HepG2 (cell line): Measurements from ENCODE around the gene C1QTNF1. TPM values are rescaled to one million over a fixed set of nuclear protein-coding genes. Genes with fewer than 3 reads are reported as not detected.

ENCODE experiments used
- BRCA1 ChIP-seq: sonication (generic); formaldehyde crosslinking; IDR thresholded peaks from 2 replicates; pipeline ENCODE4 v1.4.0; 2020; ENCODE audit warnings: missing genetic modification reagents
- DNMT1 ChIP-seq: sonication (generic); formaldehyde crosslinking; IDR thresholded peaks from 2 replicates; pipeline ENCODE4 v1.5.1; 2020; ENCODE audit warnings: mild to moderate bottlenecking, missing genetic modification reagents
- ETS1 ChIP-seq: sonication (generic); formaldehyde crosslinking; IDR thresholded peaks from 2 replicates; pipeline ENCODE4 v1.4.0; 2020; ENCODE audit warnings: missing genetic modification reagents
- HIVEP1 ChIP-seq: sonication (generic); formaldehyde crosslinking; IDR thresholded peaks from 2 replicates; pipeline ENCODE4 v1.4.0; 2020; ENCODE audit warnings: mild to moderate bottlenecking, missing genetic modification reagents
- NFAT5 ChIP-seq: sonication (generic); formaldehyde crosslinking; IDR thresholded peaks from 2 replicates; pipeline ENCODE4 v1.4.0; 2020; ENCODE audit warnings: missing genetic modification reagents
- NR1H2 ChIP-seq: sonication (generic); formaldehyde crosslinking; IDR thresholded peaks from 2 replicates; pipeline ENCODE4 v1.8.1; 2022; ENCODE audit warnings: low read depth, missing genetic modification reagents, borderline replicate concordance
- SNAI1 ChIP-seq: sonication (generic); formaldehyde crosslinking; IDR thresholded peaks from 2 replicates; pipeline ENCODE4 v1.5.0; 2020; ENCODE audit warnings: mild to moderate bottlenecking, missing genetic modification reagents, borderline replicate concordance
- ZBTB8A ChIP-seq: sonication (generic); formaldehyde crosslinking; IDR thresholded peaks from 2 replicates; pipeline ENCODE4 v1.4.0; 2020; ENCODE audit warnings: mild to moderate bottlenecking, low read depth, missing genetic modification reagents, borderline replicate concordance
- ZNF264 ChIP-seq: sonication (generic); formaldehyde crosslinking; IDR thresholded peaks from 2 replicates; pipeline ENCODE4 v1.4.0; 2020; ENCODE audit warnings: missing genetic modification reagents
- ZNF326 ChIP-seq: sonication (generic); formaldehyde crosslinking; IDR thresholded peaks from 2 replicates; pipeline ENCODE4 v1.4.0; 2020; ENCODE audit warnings: missing genetic modification reagents, borderline replicate concordance
- ZNF530 ChIP-seq: sonication (generic); formaldehyde crosslinking; IDR thresholded peaks from 2 replicates; pipeline ENCODE4 v1.5.0; 2020; ENCODE audit warnings: low read depth, mild to moderate bottlenecking, missing genetic modification reagents
- ZNF615 ChIP-seq: sonication (generic); formaldehyde crosslinking; IDR thresholded peaks from 2 replicates; pipeline ENCODE4 v1.5.0; 2020; ENCODE audit warnings: mild to moderate bottlenecking, missing genetic modification reagents, borderline replicate concordance
- ZSCAN20 ChIP-seq: sonication (generic); formaldehyde crosslinking; IDR thresholded peaks from 2 replicates; pipeline ENCODE4 v1.4.0; 2020; ENCODE audit warnings: missing genetic modification reagents, mild to moderate bottlenecking, borderline replicate concordance
- polyA plus RNA-seq, 8 experiments: library from polyadenylated mRNA; depleted of rRNA in 3 of 8; stranded (reverse) in 7 of 8; unstranded in 1 of 8; fragments of >200 nt; fragmentation: Illumina TruSeq in 4 of 8; extraction: Trizol in 4 of 8; gene quantifications; 2 replicates each; pipeline versions ENCODE4 v1.2.1 to v1.2.3, GENCODE V29; 2011 to 2016; ENCODE audit warnings: low read depth in 4 of 8, missing spikeins in 1 of 8, mixed read lengths in 1 of 8; ENCODE audit not compliant: insufficient read depth in 1 of 8
- total RNA-seq, 5 experiments: library from RNA; depleted of rRNA; stranded (reverse); fragments of >200 nt; fragmentation: Illumina TruSeq; extraction: Trizol; gene quantifications; 2 replicates each; pipeline ENCODE4 v1.2.3, GENCODE V29; 2016; ENCODE audit warnings: low read depth in 1 of 5
- TF ChIP-seq, protein P1 (sequence below): sonication (generic); formaldehyde crosslinking; IDR thresholded peaks from 2 replicates; pipeline ENCODE4 v1.4.0; 2020; ENCODE audit warnings: mild to moderate bottlenecking, missing genetic modification reagents
- TF ChIP-seq, protein P2 (sequence below): sonication (generic); formaldehyde crosslinking; IDR thresholded peaks from 2 replicates; pipeline ENCODE4 v1.8.0; 2022; ENCODE audit warnings: missing genetic modification reagents, mild to moderate bottlenecking, borderline replicate concordance
- TF ChIP-seq, protein P3 (sequence below): sonication (generic); formaldehyde crosslinking; IDR thresholded peaks from 2 replicates; pipeline ENCODE4 v1.5.1; 2020; ENCODE audit warnings: mild to moderate bottlenecking, moderate library complexity, missing genetic modification reagents

Gene C1QTNF1
- total and polyA plus RNA-seq, 2 of the 13 experiments (the other 11 are each of a cell fraction or from before 2014, with no cell fraction given), result 0.18 to 0.86 TPM

DNA sequence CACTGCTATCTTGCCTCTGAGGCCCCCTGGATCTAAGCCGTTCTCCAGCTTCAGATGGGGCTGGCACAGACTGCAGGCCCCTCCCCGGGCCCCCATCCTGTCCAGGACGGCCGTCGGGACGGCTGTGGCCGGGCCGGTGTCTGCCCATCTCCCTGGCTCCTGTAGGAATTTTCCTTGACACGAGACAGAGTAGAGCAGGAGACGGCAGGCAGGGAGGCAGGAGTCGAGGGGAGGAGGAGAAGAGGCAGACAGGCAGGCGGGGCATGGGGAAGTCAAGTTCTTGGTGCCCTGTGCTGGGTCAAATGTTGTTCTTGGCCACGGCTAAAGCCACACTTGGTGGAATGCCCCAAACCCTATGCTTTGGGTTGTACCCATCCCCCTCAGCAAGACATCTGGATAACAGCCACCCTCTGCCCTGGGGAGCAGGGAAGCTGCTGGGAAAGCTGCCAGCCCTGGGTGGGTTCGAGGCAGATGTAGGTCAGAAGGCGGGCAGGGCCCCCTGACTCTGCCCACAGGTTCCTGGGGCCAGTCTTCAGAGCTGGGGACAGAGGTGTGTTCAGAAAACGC lies 4.0 kb downstream of the C1QTNF1 start (continued):
- TF ChIP-seq SNAI1 (CRISPR knock-in tag) (no peak; the same call in 1 of the 2 replicates), ZNF326 (CRISPR knock-in tag) (no peak), ETS1 (no peak; the same call in 1 of the 2 replicates), ZBTB8A (CRISPR knock-in tag) (no peak; the same call in 1 of the 2 replicates), ZNF264 (CRISPR knock-in tag) (no peak), DNMT1 (CRISPR knock-in tag) (no peak), NFAT5 (CRISPR knock-in tag) (0 out of 2 replicates have a peak, but pooled peaks have one; percentile 23), ZSCAN20 (CRISPR knock-in tag) (no peak), NR1H2 (CRISPR knock-in tag) (no peak), HIVEP1 (peak; percentile 56; the same call in 1 of the 2 replicates), ZNF530 (CRISPR knock-in tag) (no peak), ZNF615 (CRISPR knock-in tag) (no peak), BRCA1 (CRISPR knock-in tag) (no peak)
- TF ChIP-seq, protein P1, sequence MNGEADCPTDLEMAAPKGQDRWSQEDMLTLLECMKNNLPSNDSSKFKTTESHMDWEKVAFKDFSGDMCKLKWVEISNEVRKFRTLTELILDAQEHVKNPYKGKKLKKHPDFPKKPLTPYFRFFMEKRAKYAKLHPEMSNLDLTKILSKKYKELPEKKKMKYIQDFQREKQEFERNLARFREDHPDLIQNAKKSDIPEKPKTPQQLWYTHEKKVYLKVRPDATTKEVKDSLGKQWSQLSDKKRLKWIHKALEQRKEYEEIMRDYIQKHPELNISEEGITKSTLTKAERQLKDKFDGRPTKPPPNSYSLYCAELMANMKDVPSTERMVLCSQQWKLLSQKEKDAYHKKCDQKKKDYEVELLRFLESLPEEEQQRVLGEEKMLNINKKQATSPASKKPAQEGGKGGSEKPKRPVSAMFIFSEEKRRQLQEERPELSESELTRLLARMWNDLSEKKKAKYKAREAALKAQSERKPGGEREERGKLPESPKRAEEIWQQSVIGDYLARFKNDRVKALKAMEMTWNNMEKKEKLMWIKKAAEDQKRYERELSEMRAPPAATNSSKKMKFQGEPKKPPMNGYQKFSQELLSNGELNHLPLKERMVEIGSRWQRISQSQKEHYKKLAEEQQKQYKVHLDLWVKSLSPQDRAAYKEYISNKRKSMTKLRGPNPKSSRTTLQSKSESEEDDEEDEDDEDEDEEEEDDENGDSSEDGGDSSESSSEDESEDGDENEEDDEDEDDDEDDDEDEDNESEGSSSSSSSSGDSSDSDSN (CRISPR knock-in tag), result 0 out of 2 replicates have a peak, but pooled peaks have one; percentile 11
- TF ChIP-seq, protein P2, sequence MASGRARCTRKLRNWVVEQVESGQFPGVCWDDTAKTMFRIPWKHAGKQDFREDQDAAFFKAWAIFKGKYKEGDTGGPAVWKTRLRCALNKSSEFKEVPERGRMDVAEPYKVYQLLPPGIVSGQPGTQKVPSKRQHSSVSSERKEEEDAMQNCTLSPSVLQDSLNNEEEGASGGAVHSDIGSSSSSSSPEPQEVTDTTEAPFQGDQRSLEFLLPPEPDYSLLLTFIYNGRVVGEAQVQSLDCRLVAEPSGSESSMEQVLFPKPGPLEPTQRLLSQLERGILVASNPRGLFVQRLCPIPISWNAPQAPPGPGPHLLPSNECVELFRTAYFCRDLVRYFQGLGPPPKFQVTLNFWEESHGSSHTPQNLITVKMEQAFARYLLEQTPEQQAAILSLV (CRISPR knock-in tag), result peak; percentile 13; the same call in 1 of the 2 replicates
- TF ChIP-seq, protein P3, sequence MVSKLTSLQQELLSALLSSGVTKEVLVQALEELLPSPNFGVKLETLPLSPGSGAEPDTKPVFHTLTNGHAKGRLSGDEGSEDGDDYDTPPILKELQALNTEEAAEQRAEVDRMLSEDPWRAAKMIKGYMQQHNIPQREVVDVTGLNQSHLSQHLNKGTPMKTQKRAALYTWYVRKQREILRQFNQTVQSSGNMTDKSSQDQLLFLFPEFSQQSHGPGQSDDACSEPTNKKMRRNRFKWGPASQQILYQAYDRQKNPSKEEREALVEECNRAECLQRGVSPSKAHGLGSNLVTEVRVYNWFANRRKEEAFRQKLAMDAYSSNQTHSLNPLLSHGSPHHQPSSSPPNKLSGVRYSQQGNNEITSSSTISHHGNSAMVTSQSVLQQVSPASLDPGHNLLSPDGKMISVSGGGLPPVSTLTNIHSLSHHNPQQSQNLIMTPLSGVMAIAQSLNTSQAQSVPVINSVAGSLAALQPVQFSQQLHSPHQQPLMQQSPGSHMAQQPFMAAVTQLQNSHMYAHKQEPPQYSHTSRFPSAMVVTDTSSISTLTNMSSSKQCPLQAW, result no peak; the same call in 1 of the 2 replicates
